ENCODE measurements around the gene TPX2. TPM values are rescaled to one million over a fixed set of nuclear protein-coding genes. Genes with fewer than 3 reads are reported as not detected.

The TPX2 gene
- total RNA-seq, 4 donors from 2014 or later = 0.39 to 2.0 (median 0.82) TPM

GRCh38 chr20:31717478-31718201 lies 21.4 kb upstream of the TPX2 start:
- H3K27ac ChIP-seq = peak overlapping the region; percentile 16 to 99 (median 98)
- no peak for TF ChIP-seq POLR2A (IDR thresholded peaks at IDR 0.05)
- TF ChIP-seq CTCF (IDR thresholded peaks at IDR 0.05) = no peak
- intact Hi-C loops (cut with DNase I) = no loop called here
- no peak for DNase-seq
- H3K9me3 ChIP-seq = no peaks in the 10 kb centered on the region
- H3K4me1 ChIP-seq = peaks cover 73 to 80% of the 10 kb centered on the region in 2 donors
- H3K36me3 ChIP-seq = peaks cover 0 to 9% of the 10 kb centered on the region in 2 donors
- WGBS, 2 donors = 83 to 85% methylated on average over 6 of the region's 6 CpGs
- H3K4me3 ChIP-seq (replicated peaks in 1 of 3) = peak overlapping the region in 1 of 3 donors; percentile 8
- H3K27me3 ChIP-seq = no peaks in the 10 kb centered on the region

- peak in 1 of 2 donors; percentile 38 for TF ChIP-seq POLR2A (IDR thresholded peaks at IDR 0.05)
- no peak for TF ChIP-seq CTCF (IDR thresholded peaks at IDR 0.05)
- H3K9me3 ChIP-seq = no peaks in the 10 kb centered on the region
- no peaks in the 10 kb centered on the region for H3K27me3 ChIP-seq
- intact Hi-C loops (cut with DNase I) = no loop called here
- H3K27ac ChIP-seq = peak overlapping the region; percentile 98 to 99 (median 98)
- H3K4me1 ChIP-seq = peaks cover 59 to 66% of the 10 kb centered on the region in 2 donors
- peak overlapping the region in 2 of 3 donors; percentile 8 to 65 for H3K4me3 ChIP-seq (replicated peaks in 1 of 3)
- H3K36me3 ChIP-seq = peaks cover 0 to 9% of the 10 kb centered on the region in 2 donors
- WGBS, 2 donors = 46 to 55% methylated on average over 6 of the region's 6 CpGs
- peak; percentile 44 to 54 for DNase-seq
These were observed 20.0 kb upstream of the TPX2 start for GRCh38 chr20:31718952-31719643.

- Histone ChIP-seq H3K36me3 (peaks cover 0 to 9% of the 10 kb centered on the region in 2 donors), H3K4me3 (replicated peaks in 1 of 3) (peak overlapping the region in 2 of 3 donors; percentile 52 to 65), H3K9me3 (no peaks in the 10 kb centered on the region), H3K4me1 (peaks cover 52 to 61% of the 10 kb centered on the region in 2 donors), H3K27me3 (no peaks in the 10 kb centered on the region), H3K27ac (peak overlapping the region; percentile 98 to 99 (median 98))
- peak; percentile 58 to 68 for DNase-seq
- WGBS, 2 donors = 15 to 27% methylated on average over 2 of the region's 2 CpGs
- intact Hi-C loops (cut with DNase I) = no loop called here
- peak in 1 of 2 donors; percentile 52 for TF ChIP-seq POLR2A (IDR thresholded peaks at IDR 0.05)
- TF ChIP-seq CTCF (IDR thresholded peaks at IDR 0.05) = no peak
These were observed 19.2 kb upstream of the TPX2 start for GRCh38 chr20:31719644-31720485.

- intact Hi-C loops (cut with DNase I) = no loop called here
- Histone ChIP-seq H3K27ac (peak overlapping the region; percentile 98 to 99 (median 98)), H3K4me1 (peaks cover 43 to 61% of the 10 kb centered on the region in 2 donors), H3K36me3 (peaks cover 0 to 9% of the 10 kb centered on the region in 2 donors), H3K9me3 (no peaks in the 10 kb centered on the region), H3K4me3 (replicated peaks in 1 of 3) (peak overlapping the region; percentile 42 to 65 (median 52)), H3K27me3 (no peaks in the 10 kb centered on the region)
- whole genome bisulfite sequencing, 2 donors = 21 to 22% methylated on average over 7 of the region's 7 CpGs
- peak in 1 of 6 experiments; percentile 8 for TF ChIP-seq CTCF (IDR thresholded peaks at IDR 0.05)
- TF ChIP-seq POLR2A (IDR thresholded peaks at IDR 0.05) = no peak
- peak; percentile 31 to 47 for DNase-seq
These were observed 18.3 kb upstream of the TPX2 start for GRCh38 chr20:31720486-31721407.
